Epithelial cell of prostate (primary cell): Measurements from ENCODE around the gene CYB5B.
"Not testable (repeated sequence)": the region's sequence is repeated elsewhere in the genome, so short reads cannot be mapped to it uniquely, and the experiment has no call there.

ENCODE experiments used
- DNase-seq: peaks from one replicate; pipeline ENCODE4 v3.0.0-alpha.2; 2011; ENCODE audit warnings: low read depth, low spot score
- H3K27ac ChIP-seq: fragments of 450-650 bp; 2 replicates; pipeline ENCODE4 v1.5.1; 2017; ENCODE audit warnings: mild to moderate bottlenecking

The CYB5B gene

DNA sequence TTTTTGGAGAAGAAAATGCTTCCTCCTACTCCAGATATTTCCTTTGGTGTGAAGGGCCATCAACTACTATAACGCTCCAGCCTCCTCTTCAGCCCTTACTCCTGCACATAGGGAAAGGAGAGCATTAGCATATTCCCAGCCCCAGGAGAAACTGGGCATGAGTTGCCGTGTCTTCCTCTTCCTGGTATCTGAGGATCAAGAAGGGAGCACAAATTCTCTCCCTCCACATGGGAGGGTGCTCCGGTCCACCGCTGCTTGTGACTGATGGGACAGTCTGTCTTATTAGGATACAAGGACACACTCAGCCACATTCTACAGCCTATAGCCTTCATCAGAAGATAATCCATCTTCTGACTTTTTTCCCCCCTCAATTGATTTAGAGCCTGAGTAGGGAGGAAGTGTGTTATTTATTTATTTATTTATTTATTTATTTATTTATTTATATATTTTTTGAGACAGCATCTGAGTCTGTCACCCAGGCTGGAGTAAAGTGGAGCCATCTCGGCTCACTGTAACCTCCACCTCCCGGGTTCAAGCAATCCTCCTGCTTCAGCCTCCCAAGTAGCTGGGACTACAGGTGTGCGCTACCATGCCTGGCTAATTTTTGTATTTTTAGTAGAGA, 16.6 kb upstream of the CYB5B start:
- no peak overlapping the region for H3K27ac ChIP-seq
- no peak for DNase-seq

GRCh38 chr16:69408475-69408874, 15.9 kb upstream of the CYB5B start:
- DNase-seq: no peak
- no peak overlapping the region for H3K27ac ChIP-seq

GRCh38 chr16:69410219-69410990, 14.0 kb upstream of the CYB5B start:
- peak overlapping the region; percentile 37 for H3K27ac ChIP-seq
- no peak for DNase-seq

GRCh38 chr16:69411064-69411985, 13.1 kb upstream of the CYB5B start:
- H3K27ac ChIP-seq: no peak overlapping the region
- DNase-seq: no peak

- H3K27ac ChIP-seq: no peak overlapping the region
- no peak for DNase-seq
Observed at GRCh38 chr16:69412287-69412686, 12.1 kb upstream of the CYB5B start.

DNA sequence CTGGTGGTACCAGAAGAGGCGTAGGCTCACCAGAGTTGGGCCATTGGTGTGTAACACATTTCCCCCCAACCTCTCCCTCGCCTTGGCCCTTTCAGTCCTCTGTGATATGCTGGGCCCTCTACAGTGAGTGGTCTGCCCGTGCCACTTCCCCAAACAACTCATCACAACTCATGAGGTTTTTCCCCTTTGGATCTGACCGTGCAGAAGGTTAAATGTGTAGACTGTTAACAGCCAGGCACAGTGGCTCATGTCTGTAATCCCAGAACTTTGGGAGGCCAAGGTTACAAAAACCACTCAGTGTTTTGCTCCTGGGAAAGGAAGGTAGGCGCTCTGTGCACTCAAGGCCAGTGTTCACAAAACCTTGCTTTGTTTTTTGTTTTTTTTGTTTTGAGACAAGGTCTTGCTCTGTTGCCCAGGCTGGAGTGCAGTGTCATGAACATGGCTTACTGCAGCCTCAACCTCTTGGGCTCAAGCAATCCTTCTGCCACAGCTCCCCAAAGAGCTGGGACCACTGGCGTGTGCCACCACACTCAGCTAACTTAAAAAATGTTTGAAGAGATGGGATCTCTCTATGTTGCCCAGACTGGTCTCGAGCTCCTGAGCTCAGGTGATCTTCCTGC, 11.3 kb upstream of the CYB5B start:
- no peak overlapping the region for H3K27ac ChIP-seq
- DNase-seq: no peak

- H3K27ac ChIP-seq: peak overlapping the region; percentile 8
Observed at GRCh38 chr16:69417520-69418199, 6.8 kb upstream of the CYB5B start.

GRCh38 chr16:69419956-69420355, 4.5 kb upstream of the CYB5B start:
- no peak for DNase-seq
- H3K27ac ChIP-seq: no peak overlapping the region

More at GRCh38 chr16:69417520-69418199, 6.8 kb upstream of the CYB5B start:
- DNase-seq: no peak

DNA sequence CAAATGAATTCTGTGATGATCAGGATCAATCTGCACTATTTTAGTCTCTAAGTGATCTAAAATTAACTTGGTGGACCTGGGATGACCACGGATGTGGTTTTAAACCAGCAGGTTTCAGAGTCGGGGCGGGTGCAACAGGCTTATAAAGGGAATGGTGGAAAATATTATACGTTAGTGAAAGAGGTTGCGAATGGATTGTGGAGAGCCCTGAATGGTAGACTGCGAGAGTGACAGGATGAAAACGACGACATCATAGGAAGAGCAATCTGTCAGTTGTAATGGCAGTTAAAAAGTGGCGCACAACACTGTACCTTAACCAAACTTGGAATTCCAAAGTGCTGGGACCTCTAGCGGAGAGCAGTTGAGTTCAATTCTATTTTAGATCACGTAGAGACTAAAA, 1.2 kb upstream of the CYB5B start:
- no peak for DNase-seq
- no peak overlapping the region for H3K27ac ChIP-seq

DNA sequence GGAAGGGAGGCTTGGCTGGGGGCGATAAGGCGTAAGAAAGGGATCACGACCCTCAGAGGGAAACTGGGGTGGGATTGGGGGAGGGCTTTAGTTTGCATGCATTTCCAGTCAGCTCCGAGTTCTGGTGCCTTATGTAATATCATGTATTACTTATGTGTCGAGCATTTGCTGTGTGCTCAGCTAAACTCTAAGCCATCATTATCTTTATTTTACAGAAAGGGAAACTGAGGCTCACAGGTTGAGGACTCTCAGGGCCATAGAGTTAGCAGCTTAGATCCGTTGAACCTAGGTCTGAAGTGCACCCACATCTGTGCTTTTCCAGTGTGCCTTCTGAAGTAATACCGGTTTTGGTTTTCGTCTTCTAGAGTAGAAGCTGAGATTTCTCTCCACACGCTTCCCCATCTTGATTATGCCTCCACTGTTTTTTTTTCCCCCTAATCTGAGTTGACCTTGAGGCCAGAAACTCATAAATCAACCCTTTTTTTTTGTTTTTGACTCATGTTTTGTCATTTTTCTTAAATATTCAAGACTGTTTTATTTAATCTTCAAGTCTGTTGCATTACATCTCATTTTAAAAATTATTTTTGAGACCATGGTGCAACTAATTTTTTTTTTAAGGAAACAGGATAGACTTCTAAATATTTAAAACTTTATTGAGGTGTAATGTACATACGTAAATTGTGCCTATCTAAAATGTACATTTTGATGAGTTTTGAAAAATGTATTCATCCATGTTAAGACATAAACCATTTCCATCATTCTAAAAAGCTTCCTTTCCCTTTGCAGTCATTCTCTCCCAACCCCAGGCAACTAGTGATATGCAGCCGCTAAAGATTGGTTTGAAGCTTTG, 741 bp downstream of the CYB5B start:
- DNase-seq: no peak
- H3K27ac ChIP-seq: peak overlapping the region; percentile 52

- DNase-seq: no peak
- no peak overlapping the region for H3K27ac ChIP-seq
Observed at GRCh38 chr16:69428652-69429051, 4.2 kb downstream of the CYB5B start.

- not testable (repeated sequence) for H3K27ac ChIP-seq, DNase-seq
Observed at GRCh38 chr16:69429058-69429640, 4.7 kb downstream of the CYB5B start.

DNA sequence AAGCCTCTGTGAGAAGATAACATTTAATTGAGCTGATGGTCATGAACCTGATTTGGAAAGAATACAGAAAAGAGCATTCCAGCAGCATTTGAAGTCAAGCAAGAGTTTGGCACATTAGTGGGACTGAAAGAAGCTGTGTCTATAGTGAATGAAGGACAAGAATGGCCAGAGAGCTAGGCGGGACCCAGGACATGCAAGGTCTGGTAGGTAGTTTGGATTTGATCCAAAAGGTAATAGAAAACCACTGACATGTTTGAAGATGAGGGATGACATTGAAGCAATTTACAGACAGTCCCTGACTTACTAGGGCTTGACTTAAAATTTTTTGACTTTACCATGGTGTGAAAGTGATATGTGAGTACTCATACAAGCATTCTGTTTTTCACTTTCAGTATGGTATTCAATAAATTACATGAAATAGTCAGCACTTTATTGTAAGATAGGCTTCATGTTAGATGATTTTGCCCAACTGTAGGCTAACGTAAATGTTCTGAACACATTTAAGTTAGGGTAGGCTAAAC, 7.6 kb downstream of the CYB5B start:
- H3K27ac ChIP-seq: no peak overlapping the region
- no peak for DNase-seq

- H3K27ac ChIP-seq: no peak overlapping the region
- no peak for DNase-seq
Observed at GRCh38 chr16:69434066-69434465, 9.6 kb downstream of the CYB5B start.

GRCh38 chr16:69435977-69436820, 11.8 kb downstream of the CYB5B start:
- no peak for DNase-seq
- H3K27ac ChIP-seq: no peak overlapping the region

DNA sequence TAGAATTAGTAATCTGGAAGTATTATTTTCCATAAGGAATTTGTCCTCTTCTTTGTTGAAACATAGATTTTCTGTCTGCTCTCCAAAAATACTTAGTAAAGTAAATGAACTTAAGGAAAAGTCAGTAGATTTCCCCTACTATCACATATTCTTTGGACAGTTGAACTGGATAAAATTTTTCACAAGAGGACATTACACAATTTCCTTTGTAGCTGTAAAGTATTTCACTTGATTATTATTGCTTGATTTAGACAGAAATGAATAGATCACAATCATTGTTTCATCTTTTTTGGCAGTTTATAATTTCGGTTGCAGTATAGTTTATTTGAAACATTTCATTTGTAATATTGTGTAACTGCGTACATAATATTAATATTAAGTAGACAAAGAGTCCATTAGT, 12.5 kb downstream of the CYB5B start:
- H3K27ac ChIP-seq: no peak overlapping the region

GRCh38 chr16:69438465-69438864, 14.0 kb downstream of the CYB5B start:
- DNase-seq: no peak
- H3K27ac ChIP-seq: no peak overlapping the region

More for the DNA sequence above, 12.5 kb downstream of the CYB5B start:
- no peak for DNase-seq
